GM21737 (cell line): ENCODE measurements around the gene TPRG1L.
"Not testable (repeated sequence)": the region's sequence is repeated elsewhere in the genome, so short reads cannot be mapped to it uniquely, and the experiment has no call there.

Source experiments
- ATAC-seq: cut with Tn5 transposase; IDR thresholded peaks from one replicate; pipeline ENCODE4 v1.9.1; 2021; ENCODE audit warnings: mild to moderate bottlenecking, moderate library complexity; ENCODE audit not compliant: unreplicated experiment

Gene TPRG1L

GRCh38 chr1:3607703-3608065 is 17.1 kb upstream of the TPRG1L start:
- ATAC-seq, result no peak

- ATAC-seq, result no peak
Measured at GRCh38 chr1:3608154-3608553, 16.7 kb upstream of the TPRG1L start.

- no peak for ATAC-seq
Measured at GRCh38 chr1:3609016-3609768, 15.6 kb upstream of the TPRG1L start.

GRCh38 chr1:3609769-3610526 is 14.9 kb upstream of the TPRG1L start:
- no peak for ATAC-seq

GRCh38 chr1:3610527-3611169 is 14.2 kb upstream of the TPRG1L start:
- no peak for ATAC-seq

GRCh38 chr1:3611170-3612019 is 13.4 kb upstream of the TPRG1L start, which contains the start of gene MEGF6:
Gene MEGF6, minus strand, starts transcription at chr1:3611508. Its CDS starts 240 bp downstream, at chr1:3611268.
- ATAC-seq, result no peak

- ATAC-seq, result no peak
Measured at GRCh38 chr1:3612123-3612522, 12.7 kb upstream of the TPRG1L start.

- no peak for ATAC-seq
Measured at GRCh38 chr1:3614755-3615742, 9.8 kb upstream of the TPRG1L start.

- no peak for ATAC-seq
Measured at GRCh38 chr1:3616861-3617260, 8.0 kb upstream of the TPRG1L start.

GRCh38 chr1:3617806-3618345 is 6.9 kb upstream of the TPRG1L start:
- no peak for ATAC-seq

- no peak for ATAC-seq
Measured at GRCh38 chr1:3618531-3618880, 6.3 kb upstream of the TPRG1L start.

GRCh38 chr1:3618881-3619671 is 5.7 kb upstream of the TPRG1L start:
- ATAC-seq, result no peak

GRCh38 chr1:3620708-3621107 is 4.1 kb upstream of the TPRG1L start:
- no peak for ATAC-seq

GRCh38 chr1:3621151-3621671 is 3.6 kb upstream of the TPRG1L start:
- ATAC-seq, result not testable (repeated sequence)

GRCh38 chr1:3622102-3622501 is 2.7 kb upstream of the TPRG1L start:
- not testable (repeated sequence) for ATAC-seq

GRCh38 chr1:3623441-3624199 is 1.2 kb upstream of the TPRG1L start:
- no peak for ATAC-seq

- ATAC-seq, result peak; percentile 6
Measured at GRCh38 chr1:3625151-3625907, 514 bp downstream of the TPRG1L start.
